Mammary epithelial cell (primary cell): ENCODE results near the gene ZNF426.

ENCODE experiments used
- CTCF ChIP-seq, 2 donors: IDR thresholded peaks in 1 of 2; conservative IDR thresholded peaks in 1 of 2; 2 replicates each; pipeline ENCODE4 v1.5.1; 2011 to 2012; ENCODE audit warnings: inconsistent platforms in 2 of 2, low read length in 2 of 2, mild to moderate bottlenecking in 2 of 2, control low read depth in 1 of 2, low read depth in 1 of 2; ENCODE audit not compliant: insufficient read depth in 1 of 2; ENCODE audit errors: extremely low read depth in 1 of 2
- EZH2 ChIP-seq: IDR thresholded peaks from 2 replicates; pipeline ENCODE4 v1.6.1; 2012; ENCODE audit warnings: low read length, inconsistent platforms, borderline replicate concordance

GRCh38 chr19:9494096-9494495 lies 44.3 kb downstream of the ZNF426 start:
- TF ChIP-seq EZH2 (no peak), CTCF (conservative IDR thresholded peaks at IDR 0.05 in 1 of 2, IDR thresholded peaks at IDR 0.05 in 1 of 2; ENCODE audit: extremely low read depth in 1 of 2, insufficient read depth in 1 of 2, low read depth in 1 of 2, low read length in 2 of 2) (no peak)
